Adrenal gland (tissue), 5 donors: ENCODE results near the gene STAT3.

Experiments used
- POLR2A ChIP-seq, 2 donors: fragments of 450-650 bp; IDR thresholded peaks; one replicate each; pipeline ENCODE4 v1.6.1; 2017; ENCODE audit warnings: antibody characterized with exemption in 2 of 2, mild to moderate bottlenecking in 2 of 2, moderate library complexity in 1 of 2
- TF ChIP-seq, protein P1 (sequence below), 6 experiments: fragments of 450-650 bp in 4 of 6; fragments of 200-600 bp in 2 of 6; sonication (generic) in 1 of 6; IDR thresholded peaks; 1 replicate in 5 of 6; 2 replicates in 1 of 6; pipeline versions ENCODE4 v1.5.1 to v1.8.0; 2016 to 2021; ENCODE audit warnings: antibody characterized with exemption in 6 of 6, mild to moderate bottlenecking in 2 of 6, moderate library complexity in 1 of 6
- donor health status: DM: no; HTN: no; CAD: no.

DNA sequence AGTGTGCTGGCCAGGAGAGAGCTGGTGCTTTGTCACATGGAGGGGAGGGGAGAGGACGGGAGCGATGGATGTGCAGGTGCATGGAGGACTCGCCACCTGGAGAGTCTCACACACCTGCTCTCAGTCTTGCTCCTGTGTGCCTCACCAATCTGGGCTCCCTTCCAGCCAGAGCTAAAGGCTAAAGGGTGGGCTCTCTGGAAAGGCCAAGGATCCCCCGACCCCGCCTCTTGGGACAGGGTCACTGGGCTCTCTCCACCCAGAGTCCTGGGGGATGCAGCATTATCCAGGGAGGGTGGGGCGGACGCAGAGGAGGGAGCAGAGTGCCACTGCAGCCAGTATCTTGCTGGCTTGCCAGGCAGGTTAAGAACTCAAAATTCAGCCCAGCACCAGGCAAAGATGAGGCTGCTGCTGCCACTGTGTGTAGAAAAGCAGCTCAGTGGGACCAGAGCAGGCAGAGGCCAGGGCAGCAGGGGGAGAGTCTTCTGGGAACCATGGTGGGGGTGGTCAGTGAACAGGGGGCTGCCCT is 106.6 kb downstream of the STAT3 start:
- no peak for TF ChIP-seq POLR2A (IDR thresholded peaks at IDR 0.05)
- TF ChIP-seq, protein P1, sequence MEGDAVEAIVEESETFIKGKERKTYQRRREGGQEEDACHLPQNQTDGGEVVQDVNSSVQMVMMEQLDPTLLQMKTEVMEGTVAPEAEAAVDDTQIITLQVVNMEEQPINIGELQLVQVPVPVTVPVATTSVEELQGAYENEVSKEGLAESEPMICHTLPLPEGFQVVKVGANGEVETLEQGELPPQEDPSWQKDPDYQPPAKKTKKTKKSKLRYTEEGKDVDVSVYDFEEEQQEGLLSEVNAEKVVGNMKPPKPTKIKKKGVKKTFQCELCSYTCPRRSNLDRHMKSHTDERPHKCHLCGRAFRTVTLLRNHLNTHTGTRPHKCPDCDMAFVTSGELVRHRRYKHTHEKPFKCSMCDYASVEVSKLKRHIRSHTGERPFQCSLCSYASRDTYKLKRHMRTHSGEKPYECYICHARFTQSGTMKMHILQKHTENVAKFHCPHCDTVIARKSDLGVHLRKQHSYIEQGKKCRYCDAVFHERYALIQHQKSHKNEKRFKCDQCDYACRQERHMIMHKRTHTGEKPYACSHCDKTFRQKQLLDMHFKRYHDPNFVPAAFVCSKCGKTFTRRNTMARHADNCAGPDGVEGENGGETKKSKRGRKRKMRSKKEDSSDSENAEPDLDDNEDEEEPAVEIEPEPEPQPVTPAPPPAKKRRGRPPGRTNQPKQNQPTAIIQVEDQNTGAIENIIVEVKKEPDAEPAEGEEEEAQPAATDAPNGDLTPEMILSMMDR (IDR thresholded peaks at IDR 0.05) = no peak
